H1 (cell line): Measurements from ENCODE around the gene NSUN2.

ENCODE experiments used
- CREB1 ChIP-seq: IDR thresholded peaks from 2 replicates; pipeline ENCODE4 v1.6.1; 2012; ENCODE audit warnings: inconsistent platforms
- EGR1 ChIP-seq: IDR thresholded peaks from 2 replicates; pipeline ENCODE4 v1.6.1; 2011; ENCODE audit warnings: low read depth, low read length, borderline replicate concordance
- FOSL1 ChIP-seq: IDR thresholded peaks from 2 replicates; pipeline ENCODE4 v1.6.1; 2011; ENCODE audit warnings: mild to moderate bottlenecking, low read depth, low read length, moderate library complexity; ENCODE audit not compliant: insufficient read depth
- HDAC2 ChIP-seq, 2 experiments: fragments of 300-600 bp in 1 of 2; sonication (generic) in 1 of 2; IDR thresholded peaks; 2 replicates each; pipeline ENCODE4 v1.6.1; 2011 to 2012; ENCODE audit warnings: low read depth in 2 of 2, low read length in 2 of 2, mild to moderate bottlenecking in 2 of 2, moderate library complexity in 2 of 2, borderline replicate concordance in 1 of 2, inconsistent platforms in 1 of 2
- JUND ChIP-seq: IDR thresholded peaks from 2 replicates; pipeline ENCODE4 v1.6.1; 2011; ENCODE audit warnings: mild to moderate bottlenecking, improper control_type of control experiment, low read length
- KDM1A ChIP-seq: fragments of 200-600, 300-600 bp; sonication (generic); IDR thresholded peaks from 2 replicates; pipeline ENCODE4 v1.7.1; 2016; ENCODE audit warnings: mild to moderate bottlenecking, low read length, borderline replicate concordance
- POLR2A ChIP-seq, 2 experiments: IDR thresholded peaks; 1 replicate in 1 of 2; 2 replicates in 1 of 2; pipeline ENCODE4 v1.6.1; 2011; ENCODE audit warnings: low read depth in 2 of 2, low read length in 2 of 2, mild to moderate bottlenecking in 2 of 2; ENCODE audit errors: control extremely low read depth in 1 of 2
- USF2 ChIP-seq: IDR thresholded peaks from 2 replicates; pipeline ENCODE4 v1.6.1; 2011; ENCODE audit warnings: low read length, improper control_type of control experiment
- TF ChIP-seq, protein P1 (sequence below), 3 experiments: IDR thresholded peaks; 1 replicate in 2 of 3; 2 replicates in 1 of 3; pipeline versions ENCODE4 v1.5.1 to v1.6.1; 2011; ENCODE audit warnings: low read length in 3 of 3, mild to moderate bottlenecking in 3 of 3, inconsistent platforms in 2 of 3, low read depth in 1 of 3, moderate library complexity in 1 of 3; ENCODE audit not compliant: insufficient read depth in 1 of 3; ENCODE audit errors: control extremely low read depth in 1 of 3
- TF ChIP-seq, protein P2 (sequence below): fragments of 300-600 bp; sonication (generic); IDR thresholded peaks from 2 replicates; pipeline ENCODE4 v1.7.1; 2012; ENCODE audit warnings: low read length, moderate library complexity, mild to moderate bottlenecking, inconsistent platforms; ENCODE audit not compliant: insufficient replicate concordance
- TF ChIP-seq, protein P3 (sequence below): IDR thresholded peaks from 2 replicates; pipeline ENCODE4 v1.6.1; 2012; ENCODE audit warnings: inconsistent platforms

GRCh38 chr5:6680922-6681321 is 48.1 kb upstream of the NSUN2 start:
- TF ChIP-seq, protein P1, sequence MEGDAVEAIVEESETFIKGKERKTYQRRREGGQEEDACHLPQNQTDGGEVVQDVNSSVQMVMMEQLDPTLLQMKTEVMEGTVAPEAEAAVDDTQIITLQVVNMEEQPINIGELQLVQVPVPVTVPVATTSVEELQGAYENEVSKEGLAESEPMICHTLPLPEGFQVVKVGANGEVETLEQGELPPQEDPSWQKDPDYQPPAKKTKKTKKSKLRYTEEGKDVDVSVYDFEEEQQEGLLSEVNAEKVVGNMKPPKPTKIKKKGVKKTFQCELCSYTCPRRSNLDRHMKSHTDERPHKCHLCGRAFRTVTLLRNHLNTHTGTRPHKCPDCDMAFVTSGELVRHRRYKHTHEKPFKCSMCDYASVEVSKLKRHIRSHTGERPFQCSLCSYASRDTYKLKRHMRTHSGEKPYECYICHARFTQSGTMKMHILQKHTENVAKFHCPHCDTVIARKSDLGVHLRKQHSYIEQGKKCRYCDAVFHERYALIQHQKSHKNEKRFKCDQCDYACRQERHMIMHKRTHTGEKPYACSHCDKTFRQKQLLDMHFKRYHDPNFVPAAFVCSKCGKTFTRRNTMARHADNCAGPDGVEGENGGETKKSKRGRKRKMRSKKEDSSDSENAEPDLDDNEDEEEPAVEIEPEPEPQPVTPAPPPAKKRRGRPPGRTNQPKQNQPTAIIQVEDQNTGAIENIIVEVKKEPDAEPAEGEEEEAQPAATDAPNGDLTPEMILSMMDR (IDR thresholded peaks at IDR 0.05; ENCODE audit: control extremely low read depth in 1 of 3, insufficient read depth in 1 of 3, low read depth in 1 of 3, low read length in 3 of 3): no peak
- no peak for TF ChIP-seq EGR1
- TF ChIP-seq CREB1: no peak
- TF ChIP-seq HDAC2 (IDR thresholded peaks at IDR 0.05; ENCODE audit: borderline replicate concordance in 1 of 2, low read depth in 2 of 2, low read length in 2 of 2): no peak
- TF ChIP-seq, protein P2, sequence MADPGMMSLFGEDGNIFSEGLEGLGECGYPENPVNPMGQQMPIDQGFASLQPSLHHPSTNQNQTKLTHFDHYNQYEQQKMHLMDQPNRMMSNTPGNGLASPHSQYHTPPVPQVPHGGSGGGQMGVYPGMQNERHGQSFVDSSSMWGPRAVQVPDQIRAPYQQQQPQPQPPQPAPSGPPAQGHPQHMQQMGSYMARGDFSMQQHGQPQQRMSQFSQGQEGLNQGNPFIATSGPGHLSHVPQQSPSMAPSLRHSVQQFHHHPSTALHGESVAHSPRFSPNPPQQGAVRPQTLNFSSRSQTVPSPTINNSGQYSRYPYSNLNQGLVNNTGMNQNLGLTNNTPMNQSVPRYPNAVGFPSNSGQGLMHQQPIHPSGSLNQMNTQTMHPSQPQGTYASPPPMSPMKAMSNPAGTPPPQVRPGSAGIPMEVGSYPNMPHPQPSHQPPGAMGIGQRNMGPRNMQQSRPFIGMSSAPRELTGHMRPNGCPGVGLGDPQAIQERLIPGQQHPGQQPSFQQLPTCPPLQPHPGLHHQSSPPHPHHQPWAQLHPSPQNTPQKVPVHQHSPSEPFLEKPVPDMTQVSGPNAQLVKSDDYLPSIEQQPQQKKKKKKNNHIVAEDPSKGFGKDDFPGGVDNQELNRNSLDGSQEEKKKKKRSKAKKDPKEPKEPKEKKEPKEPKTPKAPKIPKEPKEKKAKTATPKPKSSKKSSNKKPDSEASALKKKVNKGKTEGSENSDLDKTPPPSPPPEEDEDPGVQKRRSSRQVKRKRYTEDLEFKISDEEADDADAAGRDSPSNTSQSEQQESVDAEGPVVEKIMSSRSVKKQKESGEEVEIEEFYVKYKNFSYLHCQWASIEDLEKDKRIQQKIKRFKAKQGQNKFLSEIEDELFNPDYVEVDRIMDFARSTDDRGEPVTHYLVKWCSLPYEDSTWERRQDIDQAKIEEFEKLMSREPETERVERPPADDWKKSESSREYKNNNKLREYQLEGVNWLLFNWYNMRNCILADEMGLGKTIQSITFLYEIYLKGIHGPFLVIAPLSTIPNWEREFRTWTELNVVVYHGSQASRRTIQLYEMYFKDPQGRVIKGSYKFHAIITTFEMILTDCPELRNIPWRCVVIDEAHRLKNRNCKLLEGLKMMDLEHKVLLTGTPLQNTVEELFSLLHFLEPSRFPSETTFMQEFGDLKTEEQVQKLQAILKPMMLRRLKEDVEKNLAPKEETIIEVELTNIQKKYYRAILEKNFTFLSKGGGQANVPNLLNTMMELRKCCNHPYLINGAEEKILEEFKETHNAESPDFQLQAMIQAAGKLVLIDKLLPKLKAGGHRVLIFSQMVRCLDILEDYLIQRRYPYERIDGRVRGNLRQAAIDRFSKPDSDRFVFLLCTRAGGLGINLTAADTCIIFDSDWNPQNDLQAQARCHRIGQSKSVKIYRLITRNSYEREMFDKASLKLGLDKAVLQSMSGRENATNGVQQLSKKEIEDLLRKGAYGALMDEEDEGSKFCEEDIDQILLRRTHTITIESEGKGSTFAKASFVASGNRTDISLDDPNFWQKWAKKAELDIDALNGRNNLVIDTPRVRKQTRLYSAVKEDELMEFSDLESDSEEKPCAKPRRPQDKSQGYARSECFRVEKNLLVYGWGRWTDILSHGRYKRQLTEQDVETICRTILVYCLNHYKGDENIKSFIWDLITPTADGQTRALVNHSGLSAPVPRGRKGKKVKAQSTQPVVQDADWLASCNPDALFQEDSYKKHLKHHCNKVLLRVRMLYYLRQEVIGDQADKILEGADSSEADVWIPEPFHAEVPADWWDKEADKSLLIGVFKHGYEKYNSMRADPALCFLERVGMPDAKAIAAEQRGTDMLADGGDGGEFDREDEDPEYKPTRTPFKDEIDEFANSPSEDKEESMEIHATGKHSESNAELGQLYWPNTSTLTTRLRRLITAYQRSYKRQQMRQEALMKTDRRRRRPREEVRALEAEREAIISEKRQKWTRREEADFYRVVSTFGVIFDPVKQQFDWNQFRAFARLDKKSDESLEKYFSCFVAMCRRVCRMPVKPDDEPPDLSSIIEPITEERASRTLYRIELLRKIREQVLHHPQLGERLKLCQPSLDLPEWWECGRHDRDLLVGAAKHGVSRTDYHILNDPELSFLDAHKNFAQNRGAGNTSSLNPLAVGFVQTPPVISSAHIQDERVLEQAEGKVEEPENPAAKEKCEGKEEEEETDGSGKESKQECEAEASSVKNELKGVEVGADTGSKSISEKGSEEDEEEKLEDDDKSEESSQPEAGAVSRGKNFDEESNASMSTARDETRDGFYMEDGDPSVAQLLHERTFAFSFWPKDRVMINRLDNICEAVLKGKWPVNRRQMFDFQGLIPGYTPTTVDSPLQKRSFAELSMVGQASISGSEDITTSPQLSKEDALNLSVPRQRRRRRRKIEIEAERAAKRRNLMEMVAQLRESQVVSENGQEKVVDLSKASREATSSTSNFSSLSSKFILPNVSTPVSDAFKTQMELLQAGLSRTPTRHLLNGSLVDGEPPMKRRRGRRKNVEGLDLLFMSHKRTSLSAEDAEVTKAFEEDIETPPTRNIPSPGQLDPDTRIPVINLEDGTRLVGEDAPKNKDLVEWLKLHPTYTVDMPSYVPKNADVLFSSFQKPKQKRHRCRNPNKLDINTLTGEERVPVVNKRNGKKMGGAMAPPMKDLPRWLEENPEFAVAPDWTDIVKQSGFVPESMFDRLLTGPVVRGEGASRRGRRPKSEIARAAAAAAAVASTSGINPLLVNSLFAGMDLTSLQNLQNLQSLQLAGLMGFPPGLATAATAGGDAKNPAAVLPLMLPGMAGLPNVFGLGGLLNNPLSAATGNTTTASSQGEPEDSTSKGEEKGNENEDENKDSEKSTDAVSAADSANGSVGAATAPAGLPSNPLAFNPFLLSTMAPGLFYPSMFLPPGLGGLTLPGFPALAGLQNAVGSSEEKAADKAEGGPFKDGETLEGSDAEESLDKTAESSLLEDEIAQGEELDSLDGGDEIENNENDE: no peak
- TF ChIP-seq, protein P3, sequence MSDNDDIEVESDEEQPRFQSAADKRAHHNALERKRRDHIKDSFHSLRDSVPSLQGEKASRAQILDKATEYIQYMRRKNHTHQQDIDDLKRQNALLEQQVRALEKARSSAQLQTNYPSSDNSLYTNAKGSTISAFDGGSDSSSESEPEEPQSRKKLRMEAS: no peak
- TF ChIP-seq FOSL1: no peak
- no peak for TF ChIP-seq POLR2A (IDR thresholded peaks at IDR 0.05; ENCODE audit: control extremely low read depth in 1 of 2, low read depth in 2 of 2, low read length in 2 of 2)
- TF ChIP-seq USF2: no peak
- no peak for TF ChIP-seq JUND
- no peak for TF ChIP-seq KDM1A
